ENCODE data around the gene FAM43B.

- TF ChIP-seq POLR2A (IDR thresholded peaks at IDR 0.05; ENCODE audit: low read depth, low read length), result no peak
- no peak for TF ChIP-seq CTCF (IDR thresholded peaks at IDR 0.05 in 2 of 3, conservative IDR thresholded peaks at IDR 0.05 in 1 of 3; ENCODE audit: control insufficient read depth in 2 of 3, extremely low read depth in 1 of 3, insufficient read depth in 1 of 3, low read depth in 3 of 3, low read length in 3 of 3)
- no peak for TF ChIP-seq ETV6 (conservative IDR thresholded peaks at IDR 0.05 in 1 of 2, IDR thresholded peaks at IDR 0.05 in 1 of 2; ENCODE audit: borderline replicate concordance in 1 of 2, low read depth in 1 of 2)
- TF ChIP-seq SP1 (IDR thresholded peaks at IDR 0.05; ENCODE audit: low read depth, low read length), result no peak
- TF ChIP-seq CHD1 (IDR thresholded peaks at IDR 0.05; ENCODE audit: low read depth, low read length), result no peak
- no peak for TF ChIP-seq IRF3 (IDR thresholded peaks at IDR 0.05)
- no peak for TF ChIP-seq ZNF592 (IDR thresholded peaks at IDR 0.05)
- TF ChIP-seq EGR1 (IDR thresholded peaks at IDR 0.05; ENCODE audit: borderline replicate concordance in 1 of 2, low read depth in 2 of 2, low read length in 2 of 2), result no peak
- no peak for TF ChIP-seq ZNF274 (IDR thresholded peaks at IDR 0.05; ENCODE audit: insufficient read depth, insufficient read length)
- no peak for TF ChIP-seq MEF2A (IDR thresholded peaks at IDR 0.05; ENCODE audit: insufficient read depth, low read depth, low read length)
- no peak for TF ChIP-seq EZH2 (IDR thresholded peaks at IDR 0.05; ENCODE audit: borderline replicate concordance, control insufficient read depth, low read depth, low read length)
Measured at GRCh38 chr1:20593756-20594155, 41.4 kb downstream of the FAM43B start.

Data from GM12878 (cell line).